Type B pancreatic cell (in vitro differentiated cells): Measurements from ENCODE around the gene PLA2G2E. TPM values are rescaled to one million over a fixed set of nuclear protein-coding genes. Genes with fewer than 3 reads are reported as not detected.

Experiments used
- DNase-seq: peaks from one replicate; pipeline ENCODE4 v3.0.0; 2021; ENCODE audit warnings: mixed read lengths; ENCODE audit not compliant: unreplicated experiment; ENCODE audit errors: extremely low spot score
- H3K27ac Mint-ChIP-seq: 2 replicates; pipeline ENCODE4 v1.8.0; 2021; ENCODE audit warnings: mild to moderate bottlenecking, mixed read lengths
- H3K27me3 Mint-ChIP-seq: 2 replicates; pipeline ENCODE4 v1.8.0; 2021; ENCODE audit warnings: mixed read lengths
- H3K36me3 Mint-ChIP-seq: 2 replicates; pipeline ENCODE4 v1.8.0; 2021; ENCODE audit warnings: mixed read lengths
- H3K4me1 Mint-ChIP-seq: one replicate; pipeline ENCODE4 v1.8.0; 2021; ENCODE audit warnings: mixed read lengths; ENCODE audit not compliant: unreplicated experiment
- H3K4me3 Mint-ChIP-seq: 2 replicates; pipeline ENCODE4 v1.8.0; 2021; ENCODE audit warnings: mild to moderate bottlenecking, mixed read lengths
- H3K9me3 Mint-ChIP-seq: 2 replicates; pipeline ENCODE4 v1.8.0; 2021; ENCODE audit warnings: mixed read lengths
- total RNA-seq: library from RNA; stranded (reverse); gene quantifications from 2 replicates; pipeline ENCODE4 v1.2.1, GENCODE V29; 2021; ENCODE audit warnings: low replicate concordance
- TF ChIP-seq, protein P1 (sequence below): fragments of 200-600 bp; sonication (generic); conservative IDR thresholded peaks from 2 replicates; pipeline ENCODE4 v1.5.0; 2021; ENCODE audit warnings: antibody characterized with exemption, mild to moderate bottlenecking

The PLA2G2E gene
- total RNA-seq, 1 donor from 2014 or later, result not detected

DNA sequence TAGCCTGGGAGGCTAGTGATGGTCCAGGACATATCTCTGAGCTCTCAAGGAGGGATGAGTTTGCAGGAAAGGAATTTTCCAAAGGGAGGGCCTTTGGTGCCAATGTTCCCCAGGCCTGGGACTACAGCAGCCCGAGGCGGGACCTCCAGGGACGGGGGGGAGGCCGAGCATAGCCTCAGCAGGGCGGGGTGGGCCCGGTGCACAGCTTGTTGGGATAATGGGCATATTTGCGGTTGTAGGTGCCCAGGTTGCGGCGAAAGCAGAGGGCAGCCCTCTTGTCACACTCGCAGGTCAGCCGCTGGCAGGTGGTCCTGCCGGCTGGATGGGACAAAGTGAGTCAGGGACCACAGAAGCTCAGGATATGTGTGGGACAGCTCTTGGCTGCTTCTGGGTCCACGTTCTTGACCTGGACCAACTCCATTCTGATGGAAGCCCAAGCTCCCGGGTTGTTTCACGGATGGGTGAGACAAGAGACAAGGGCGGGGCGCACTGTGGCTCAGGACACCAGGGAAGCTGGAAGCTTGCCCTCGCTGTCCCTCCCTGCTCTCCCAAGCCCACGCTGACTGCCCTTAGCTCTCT is 3.2 kb downstream of the PLA2G2E start:
- DNase-seq, result no peak
- no peak overlapping the region for H3K4me3 Mint-ChIP-seq
- H3K9me3 Mint-ChIP-seq, result no peaks in the 10 kb centered on the region
- no peak overlapping the region for H3K27ac Mint-ChIP-seq
- peaks cover 12% of the 10 kb centered on the region for H3K4me1 Mint-ChIP-seq
- H3K36me3 Mint-ChIP-seq, result no peaks in the 10 kb centered on the region
- peaks cover 3% of the 10 kb centered on the region for H3K27me3 Mint-ChIP-seq
- TF ChIP-seq, protein P1, sequence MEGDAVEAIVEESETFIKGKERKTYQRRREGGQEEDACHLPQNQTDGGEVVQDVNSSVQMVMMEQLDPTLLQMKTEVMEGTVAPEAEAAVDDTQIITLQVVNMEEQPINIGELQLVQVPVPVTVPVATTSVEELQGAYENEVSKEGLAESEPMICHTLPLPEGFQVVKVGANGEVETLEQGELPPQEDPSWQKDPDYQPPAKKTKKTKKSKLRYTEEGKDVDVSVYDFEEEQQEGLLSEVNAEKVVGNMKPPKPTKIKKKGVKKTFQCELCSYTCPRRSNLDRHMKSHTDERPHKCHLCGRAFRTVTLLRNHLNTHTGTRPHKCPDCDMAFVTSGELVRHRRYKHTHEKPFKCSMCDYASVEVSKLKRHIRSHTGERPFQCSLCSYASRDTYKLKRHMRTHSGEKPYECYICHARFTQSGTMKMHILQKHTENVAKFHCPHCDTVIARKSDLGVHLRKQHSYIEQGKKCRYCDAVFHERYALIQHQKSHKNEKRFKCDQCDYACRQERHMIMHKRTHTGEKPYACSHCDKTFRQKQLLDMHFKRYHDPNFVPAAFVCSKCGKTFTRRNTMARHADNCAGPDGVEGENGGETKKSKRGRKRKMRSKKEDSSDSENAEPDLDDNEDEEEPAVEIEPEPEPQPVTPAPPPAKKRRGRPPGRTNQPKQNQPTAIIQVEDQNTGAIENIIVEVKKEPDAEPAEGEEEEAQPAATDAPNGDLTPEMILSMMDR, result no peak

DNA sequence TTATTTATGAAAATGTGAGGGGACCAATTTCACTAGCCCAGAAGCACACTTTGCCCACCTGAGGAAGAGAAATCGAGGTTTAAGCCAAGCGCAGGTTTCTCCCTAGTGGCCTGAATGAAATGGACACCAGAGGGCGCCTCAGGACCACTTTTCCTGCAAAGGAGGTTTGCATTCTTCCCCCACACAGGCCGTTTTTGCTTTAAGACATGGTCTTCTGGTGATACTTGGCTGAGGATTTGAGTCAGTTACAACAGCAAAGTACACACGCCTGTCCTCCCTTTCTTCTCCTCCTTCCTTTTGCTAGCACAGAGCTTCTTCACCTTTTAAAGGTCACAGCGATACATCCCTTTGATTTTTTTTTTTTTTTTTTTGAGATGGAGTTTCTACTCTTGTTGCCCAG is 5.4 kb downstream of the PLA2G2E start:
- Mint-ChIP-seq H3K4me1 (peaks cover 12% of the 10 kb centered on the region), H3K4me3 (no peak overlapping the region), H3K9me3 (no peaks in the 10 kb centered on the region), H3K27me3 (peaks cover 3% of the 10 kb centered on the region), H3K27ac (peak overlapping the region; percentile 49), H3K36me3 (peaks cover 4% of the 10 kb centered on the region)
- TF ChIP-seq, protein P1, result peak; percentile 98
- DNase-seq, result peak; percentile 84

DNA sequence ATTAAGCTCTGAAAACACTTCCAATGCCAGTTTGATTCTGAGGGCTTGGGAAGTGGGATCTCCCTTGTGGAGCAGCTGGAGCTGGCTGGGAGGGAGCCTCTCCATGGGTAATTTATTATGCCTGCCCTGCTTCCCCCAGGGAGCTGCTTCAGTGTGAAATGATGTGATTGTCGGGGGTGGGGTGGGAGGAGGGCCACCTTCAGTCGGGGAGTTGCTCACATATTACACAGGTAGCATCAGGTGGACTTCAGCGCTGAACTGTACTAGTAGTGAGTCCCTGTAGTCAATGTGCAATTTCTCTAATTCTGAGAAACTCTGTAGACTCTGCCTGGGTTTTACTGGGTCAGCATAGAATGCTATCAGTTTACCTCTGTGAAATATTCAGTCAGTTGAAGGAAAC is 12.8 kb downstream of the PLA2G2E start:
- peaks cover 32% of the 10 kb centered on the region for H3K36me3 Mint-ChIP-seq
- H3K27me3 Mint-ChIP-seq, result no peaks in the 10 kb centered on the region
- no peaks in the 10 kb centered on the region for H3K4me1 Mint-ChIP-seq
- no peak overlapping the region for H3K27ac Mint-ChIP-seq
- no peak for DNase-seq
- no peaks in the 10 kb centered on the region for H3K9me3 Mint-ChIP-seq
- TF ChIP-seq, protein P1, result no peak
- H3K4me3 Mint-ChIP-seq, result no peak overlapping the region

DNA sequence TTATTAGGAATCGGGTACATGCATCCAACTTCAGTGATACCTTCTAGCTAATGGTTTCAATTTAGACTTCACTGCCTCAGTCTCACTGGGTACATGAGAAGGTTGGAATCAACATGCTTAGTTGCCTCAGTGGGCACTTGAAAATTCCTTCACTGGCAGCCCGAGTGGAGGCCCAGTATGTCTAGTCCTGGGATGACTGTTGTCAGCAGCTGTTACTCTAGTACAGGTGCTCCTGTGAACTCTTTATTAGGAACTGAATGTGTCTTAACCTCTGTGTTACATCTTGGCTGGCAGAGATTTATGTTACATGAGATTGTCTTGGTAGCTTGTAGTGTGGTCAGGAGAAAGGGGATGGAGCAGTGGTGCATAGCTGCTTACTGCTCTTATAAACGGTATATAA is 13.4 kb downstream of the PLA2G2E start:
- Mint-ChIP-seq H3K9me3 (no peaks in the 10 kb centered on the region), H3K4me3 (no peak overlapping the region), H3K27me3 (no peaks in the 10 kb centered on the region), H3K27ac (no peak overlapping the region), H3K4me1 (no peaks in the 10 kb centered on the region), H3K36me3 (peaks cover 34% of the 10 kb centered on the region)
- DNase-seq, result no peak
- TF ChIP-seq, protein P1, result no peak

DNA sequence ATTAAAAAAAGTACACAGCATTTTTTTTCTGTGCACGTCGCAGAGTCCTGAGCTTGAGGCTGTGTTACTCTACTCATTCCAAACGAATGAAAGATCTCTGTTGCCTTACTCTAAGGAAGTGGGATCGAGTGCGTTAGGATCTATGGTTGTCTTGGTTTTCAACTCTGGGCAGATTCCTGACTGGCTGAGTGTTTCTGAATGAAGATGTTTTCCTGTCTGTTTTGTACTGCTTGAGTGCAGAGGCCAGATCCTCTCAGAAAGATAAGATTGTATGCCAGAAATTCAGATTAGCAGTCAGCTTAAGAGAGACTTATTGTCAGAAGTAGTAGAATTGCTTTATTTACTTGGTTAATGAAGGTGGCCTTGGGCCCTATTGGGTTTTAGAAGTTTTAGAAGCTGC is 14.0 kb downstream of the PLA2G2E start:
- peaks cover 38% of the 10 kb centered on the region for H3K36me3 Mint-ChIP-seq

More for the DNA sequence above, 14.0 kb downstream of the PLA2G2E start:
- TF ChIP-seq, protein P1, result no peak
- Mint-ChIP-seq H3K27me3 (no peaks in the 10 kb centered on the region), H3K4me3 (no peak overlapping the region), H3K4me1 (no peaks in the 10 kb centered on the region), H3K9me3 (no peaks in the 10 kb centered on the region), H3K27ac (no peak overlapping the region)
- no peak for DNase-seq
